SK-N-MC (cell line): ENCODE measurements around the gene CNNM1.

Source experiments
- DNase-seq: peaks from one replicate; pipeline ENCODE4 v3.0.0-alpha.2; 2011; ENCODE audit warnings: low read depth, low spot score
- H3K27ac ChIP-seq: fragments of 200-600 bp; sonication (generic); 2 replicates; pipeline ENCODE4 v1.5.1; 2016; ENCODE audit warnings: mixed run types
- H3K36me3 ChIP-seq: fragments of 200-600 bp; sonication (generic); 2 replicates; pipeline ENCODE4 v1.6.1; 2017; ENCODE audit warnings: antibody characterized with exemption, low read length, mixed read lengths; ENCODE audit not compliant: insufficient read depth
- H3K4me3 ChIP-seq: fragments of 200-600 bp; sonication (generic); 2 replicates; pipeline ENCODE4 v1.5.1; 2016
- H3K9ac ChIP-seq: fragments of 200-600 bp; sonication (generic); 2 replicates; pipeline ENCODE4 v1.8.0; 2017; ENCODE audit warnings: mixed run types, mixed read lengths; ENCODE audit not compliant: insufficient read length
- H3K9me3 ChIP-seq: fragments of 200-600 bp; sonication (generic); 2 replicates; pipeline ENCODE4 v1.6.1; 2017; ENCODE audit warnings: low read depth, mild to moderate bottlenecking, antibody characterized with exemption, low read length, moderate library complexity, mixed read lengths
- EZH2 ChIP-seq: fragments of 200-600 bp; sonication (generic); IDR thresholded peaks from one replicate; pipeline ENCODE4 v1.6.1; 2017; ENCODE audit warnings: antibody characterized with exemption
- FOXP2 ChIP-seq: optimal IDR thresholded peaks from 2 replicates; pipeline ENCODE3; 2011; ENCODE audit warnings: mild to moderate bottlenecking, moderate library complexity; ENCODE audit not compliant: insufficient read depth; ENCODE audit errors: extremely low read length, control extremely low read depth
- POLR2AphosphoS5 ChIP-seq: IDR thresholded peaks from 2 replicates; pipeline ENCODE4 v1.6.1; 2012; ENCODE audit warnings: mild to moderate bottlenecking, low read depth, low read length, borderline replicate concordance

The CNNM1 gene

DNA sequence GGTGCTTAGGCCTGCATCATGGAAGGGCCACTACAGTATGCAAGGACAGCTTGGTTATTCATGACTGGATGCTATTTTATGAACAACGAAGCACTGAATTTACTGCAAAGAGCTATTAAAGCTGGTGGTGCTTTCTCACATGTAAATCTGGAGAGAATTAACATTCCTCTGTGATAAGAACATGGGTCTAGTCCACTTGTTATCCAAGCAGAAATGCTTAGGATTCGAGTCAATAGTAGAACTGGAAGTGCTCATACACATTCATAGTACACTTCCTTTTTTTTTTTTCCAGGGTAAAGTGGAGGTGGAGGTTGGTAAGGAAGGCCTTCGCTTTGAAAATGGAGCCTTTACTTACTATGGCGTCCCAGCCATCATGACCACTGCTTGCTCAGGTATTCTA, 35.0 kb downstream of the CNNM1 start:
- H3K27ac ChIP-seq, result no peak overlapping the region
- no peak for DNase-seq
- H3K4me3 ChIP-seq, result no peak overlapping the region
- H3K9ac ChIP-seq, result no peak overlapping the region
- no peaks in the 10 kb centered on the region for H3K36me3 ChIP-seq
- TF ChIP-seq EZH2 (no peak), POLR2AphosphoS5 (no peak), FOXP2 (no peak)
- no peaks in the 10 kb centered on the region for H3K9me3 ChIP-seq

DNA sequence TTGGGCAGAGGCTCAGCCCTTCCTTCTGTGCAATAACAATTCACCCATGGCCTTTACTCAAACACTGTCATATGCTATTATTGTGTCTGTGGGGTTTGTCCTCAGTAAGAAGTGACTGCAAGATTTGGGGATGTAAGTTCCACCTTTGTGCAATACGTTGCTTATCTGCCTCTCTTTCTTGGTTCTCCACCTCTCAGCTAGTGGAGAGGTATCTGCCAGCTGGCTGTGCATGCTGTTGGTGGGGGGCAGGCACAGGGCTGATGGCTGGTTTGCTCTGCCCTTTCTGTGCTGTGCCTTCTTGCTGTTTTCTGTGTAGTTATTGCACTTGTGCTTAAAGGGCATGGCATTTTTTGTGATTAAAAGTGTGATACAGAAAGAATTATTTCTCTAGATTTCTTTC, 36.2 kb downstream of the CNNM1 start:
- DNase-seq, result no peak
- no peak for TF ChIP-seq FOXP2
- no peak for TF ChIP-seq POLR2AphosphoS5
- no peak for TF ChIP-seq EZH2
- Histone ChIP-seq H3K4me3 (no peak overlapping the region), H3K36me3 (no peaks in the 10 kb centered on the region), H3K9me3 (no peaks in the 10 kb centered on the region), H3K27ac (no peak overlapping the region), H3K9ac (no peak overlapping the region)

- no peak for DNase-seq
- H3K9ac ChIP-seq, result no peak overlapping the region
- no peaks in the 10 kb centered on the region for H3K36me3 ChIP-seq
- H3K4me3 ChIP-seq, result no peak overlapping the region
- TF ChIP-seq FOXP2, result no peak
- TF ChIP-seq EZH2, result no peak
- no peak for TF ChIP-seq POLR2AphosphoS5
- no peak overlapping the region for H3K27ac ChIP-seq
- H3K9me3 ChIP-seq, result no peaks in the 10 kb centered on the region
These were observed 36.6 kb downstream of the CNNM1 start for GRCh38 chr10:99365736-99366135.

- Histone ChIP-seq H3K4me3 (no peak overlapping the region), H3K9ac (no peak overlapping the region), H3K27ac (no peak overlapping the region), H3K36me3 (no peaks in the 10 kb centered on the region), H3K9me3 (no peaks in the 10 kb centered on the region)
- no peak for DNase-seq
- TF ChIP-seq POLR2AphosphoS5, result no peak
- no peak for TF ChIP-seq EZH2
- TF ChIP-seq FOXP2, result no peak
These were observed 37.5 kb downstream of the CNNM1 start for GRCh38 chr10:99366666-99367065.

GRCh38 chr10:99368646-99369045, 39.5 kb downstream of the CNNM1 start:
- Histone ChIP-seq H3K4me3 (no peak overlapping the region), H3K9ac (no peak overlapping the region), H3K27ac (no peak overlapping the region), H3K9me3 (no peaks in the 10 kb centered on the region), H3K36me3 (no peaks in the 10 kb centered on the region)
- no peak for TF ChIP-seq POLR2AphosphoS5
- no peak for TF ChIP-seq FOXP2
- TF ChIP-seq EZH2, result no peak
- no peak for DNase-seq

- H3K9me3 ChIP-seq, result no peaks in the 10 kb centered on the region
- DNase-seq, result no peak
- no peak overlapping the region for H3K9ac ChIP-seq
- H3K36me3 ChIP-seq, result no peaks in the 10 kb centered on the region
- TF ChIP-seq POLR2AphosphoS5 (no peak), EZH2 (no peak), FOXP2 (no peak)
- no peak overlapping the region for H3K4me3 ChIP-seq
- H3K27ac ChIP-seq, result no peak overlapping the region
These were observed 40.0 kb downstream of the CNNM1 start for GRCh38 chr10:99369126-99369525.

GRCh38 chr10:99369551-99369950, 40.4 kb downstream of the CNNM1 start:
- H3K9ac ChIP-seq, result no peak overlapping the region
- TF ChIP-seq EZH2, result no peak
- H3K4me3 ChIP-seq, result no peak overlapping the region
- no peak overlapping the region for H3K27ac ChIP-seq
- H3K9me3 ChIP-seq, result no peaks in the 10 kb centered on the region
- H3K36me3 ChIP-seq, result no peaks in the 10 kb centered on the region
- no peak for DNase-seq

- Histone ChIP-seq H3K9ac (no peak overlapping the region), H3K9me3 (no peaks in the 10 kb centered on the region), H3K36me3 (no peaks in the 10 kb centered on the region), H3K4me3 (no peak overlapping the region), H3K27ac (no peak overlapping the region)
- no peak for DNase-seq
- TF ChIP-seq FOXP2, result no peak
- TF ChIP-seq POLR2AphosphoS5, result no peak
- TF ChIP-seq EZH2, result no peak
These were observed 41.8 kb downstream of the CNNM1 start for GRCh38 chr10:99370993-99371392.

DNA sequence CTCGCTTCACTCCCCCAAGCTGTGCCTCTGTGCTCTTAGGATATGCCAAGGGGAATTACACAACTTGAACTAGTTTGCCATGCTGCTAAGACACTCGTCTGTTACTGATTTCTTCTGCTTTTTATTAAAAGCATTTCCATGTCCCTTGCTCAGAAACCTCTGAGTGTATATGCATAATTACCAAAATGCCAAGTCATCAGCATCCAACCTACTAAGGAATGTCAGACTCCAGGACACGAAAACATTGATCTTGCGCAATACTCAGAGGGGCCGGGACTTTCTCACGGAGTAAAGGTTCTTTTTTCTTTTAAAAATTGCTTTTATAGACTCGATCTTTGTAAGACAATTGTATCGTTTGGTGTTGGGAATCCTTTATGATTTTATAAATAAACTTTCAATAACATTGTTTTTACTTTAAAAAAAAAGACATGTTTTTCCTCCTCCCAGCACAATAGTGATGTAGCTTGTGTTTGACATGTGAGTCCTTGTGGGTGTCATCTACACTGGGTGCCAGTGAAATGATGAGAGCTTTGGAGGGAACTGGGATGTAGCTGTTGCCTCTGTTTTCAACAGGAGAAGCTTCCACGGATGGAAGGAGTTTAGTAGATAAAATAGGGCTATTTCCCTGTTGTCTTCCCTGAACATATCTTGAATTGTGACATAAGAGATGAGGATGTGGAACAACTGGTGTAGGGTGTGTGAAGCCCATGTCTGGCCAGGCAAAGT, 43.6 kb downstream of the CNNM1 start:
- TF ChIP-seq EZH2, result no peak
- TF ChIP-seq FOXP2, result no peak
- TF ChIP-seq POLR2AphosphoS5, result no peak; the same call in 1 of the 2 replicates
- H3K4me3 ChIP-seq, result peak overlapping the region; percentile 47

More for the DNA sequence above, 43.6 kb downstream of the CNNM1 start:
- DNase-seq, result peak; percentile 86
- no peak overlapping the region for H3K9ac ChIP-seq
- H3K27ac ChIP-seq, result peak overlapping the region; percentile 82
- no peaks in the 10 kb centered on the region for H3K9me3 ChIP-seq
- H3K36me3 ChIP-seq, result no peaks in the 10 kb centered on the region
